ENCODE measurements around the gene NEMF.

NEMF gene

DNA sequence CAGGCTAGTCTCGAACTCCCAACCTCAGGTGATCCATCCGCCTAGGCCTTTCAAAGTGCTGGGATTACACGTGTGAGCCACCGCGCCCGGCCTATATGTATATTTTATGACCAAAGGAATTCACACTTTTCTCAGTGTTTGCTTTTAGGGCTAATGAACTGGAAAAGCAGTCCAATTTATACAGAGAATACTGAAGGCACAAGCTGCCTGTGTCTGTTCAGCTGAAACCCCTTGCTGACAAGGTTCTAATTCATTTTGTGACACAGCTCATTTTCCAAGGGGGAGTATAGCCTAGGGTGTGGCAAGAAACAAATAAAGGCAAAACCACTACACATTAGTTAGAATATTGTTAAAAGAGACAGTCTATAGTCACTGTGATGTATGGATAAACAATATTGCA is 18.3 kb upstream of the NEMF start:
- Histone ChIP-seq H4K91ac (ENCODE audit: low read length) (no peak overlapping the region), H3K4me3 (ENCODE audit: insufficient read depth in 1 of 2, low read depth in 1 of 2, low read length in 2 of 2) (no peak overlapping the region), H3K27me3 (ENCODE audit: control insufficient read depth in 1 of 2, insufficient read depth in 1 of 2, low read length in 2 of 2) (no peaks in the 10 kb centered on the region), H3K23ac (ENCODE audit: low read length in 2 of 2) (no peak overlapping the region), H2BK120ac (ENCODE audit: low read depth, low read length) (no peak overlapping the region), H4K8ac (ENCODE audit: low read length) (no peak overlapping the region), H3K9ac (ENCODE audit: low read length) (no peak overlapping the region), H3K9me3 (ENCODE audit: control insufficient read depth, low read length) (no peaks in the 10 kb centered on the region), H2BK15ac (ENCODE audit: low read depth, poor library complexity, severe bottlenecking) (no peak overlapping the region), H3K27ac (ENCODE audit: low read length, poor library complexity, severe bottlenecking) (no peak overlapping the region), H3K18ac (ENCODE audit: low read depth in 1 of 2, low read length in 2 of 2) (no peak overlapping the region), H2AFZ (ENCODE audit: low read depth, low read length) (no peak overlapping the region), H2AK5ac (ENCODE audit: low read length, severe bottlenecking) (no peak overlapping the region), H3K4ac (ENCODE audit: low read depth in 1 of 2, low read length in 2 of 2) (no peak overlapping the region), H3K79me1 (replicated peaks; ENCODE audit: low read length, poor library complexity, severe bottlenecking) (no peaks in the 10 kb centered on the region), H3K4me2 (ENCODE audit: low read length, poor library complexity, severe bottlenecking) (no peak overlapping the region), H3K14ac (ENCODE audit: low read length in 2 of 2) (no peak overlapping the region), H2BK12ac (ENCODE audit: low read length in 2 of 2) (no peak overlapping the region), H3K4me1 (ENCODE audit: control insufficient read depth, insufficient read depth, low read depth, low read length) (peaks cover 2% of the 10 kb centered on the region), H3K36me3 (ENCODE audit: control insufficient read depth in 1 of 2, insufficient read depth in 2 of 2, low read depth in 1 of 2, low read length in 2 of 2) (no peaks in the 10 kb centered on the region), H2BK5ac (ENCODE audit: low read depth, low read length, poor library complexity, severe bottlenecking) (no peak overlapping the region)
- DNase-seq, result no peak
- WGBS, result 100% methylated on average over 4 of the region's 6 CpGs

DNA sequence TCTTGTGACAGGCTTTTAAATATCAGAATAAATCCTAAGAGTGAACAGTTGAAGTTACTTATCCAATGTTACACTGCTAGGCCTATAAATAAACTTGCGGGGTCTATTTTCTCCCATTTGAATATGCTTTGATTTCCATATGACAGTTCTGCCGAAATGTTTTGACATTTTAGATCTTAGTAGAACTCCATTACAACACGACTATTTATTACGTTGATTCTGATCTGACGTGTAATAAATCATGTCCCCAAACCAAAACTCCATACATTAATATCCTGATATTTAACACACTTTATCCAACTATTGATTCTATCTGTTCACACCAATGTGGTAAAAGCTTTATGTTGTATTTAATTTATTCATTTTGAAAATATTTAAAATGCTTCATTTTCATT is 16.1 kb upstream of the NEMF start:
- Histone ChIP-seq H4K8ac (ENCODE audit: low read length) (no peak overlapping the region), H3K9me3 (ENCODE audit: control insufficient read depth, low read length) (no peaks in the 10 kb centered on the region), H3K18ac (ENCODE audit: low read depth in 1 of 2, low read length in 2 of 2) (no peak overlapping the region), H3K79me1 (replicated peaks; ENCODE audit: low read length, poor library complexity, severe bottlenecking) (peaks cover 3% of the 10 kb centered on the region), H2BK5ac (ENCODE audit: low read depth, low read length, poor library complexity, severe bottlenecking) (no peak overlapping the region), H2BK12ac (ENCODE audit: low read length in 2 of 2) (no peak overlapping the region), H2BK120ac (ENCODE audit: low read depth, low read length) (no peak overlapping the region), H3K4ac (ENCODE audit: low read depth in 1 of 2, low read length in 2 of 2) (no peak overlapping the region), H3K4me1 (ENCODE audit: control insufficient read depth, insufficient read depth, low read depth, low read length) (peaks cover 1% of the 10 kb centered on the region), H2BK15ac (ENCODE audit: low read depth, poor library complexity, severe bottlenecking) (no peak overlapping the region), H3K9ac (ENCODE audit: low read length) (peak overlapping the region; percentile 93), H3K27ac (ENCODE audit: low read length, poor library complexity, severe bottlenecking) (no peak overlapping the region), H3K36me3 (ENCODE audit: control insufficient read depth in 1 of 2, insufficient read depth in 2 of 2, low read depth in 1 of 2, low read length in 2 of 2) (no peaks in the 10 kb centered on the region), H3K23ac (ENCODE audit: low read length in 2 of 2) (no peak overlapping the region), H2AK5ac (ENCODE audit: low read length, severe bottlenecking) (no peak overlapping the region), H2AFZ (ENCODE audit: low read depth, low read length) (no peak overlapping the region), H3K14ac (ENCODE audit: low read length in 2 of 2) (no peak overlapping the region), H3K4me3 (ENCODE audit: insufficient read depth in 1 of 2, low read depth in 1 of 2, low read length in 2 of 2) (peak overlapping the region in 1 of 2 experiments; percentile 78), H3K27me3 (ENCODE audit: control insufficient read depth in 1 of 2, insufficient read depth in 1 of 2, low read length in 2 of 2) (no peaks in the 10 kb centered on the region), H4K91ac (ENCODE audit: low read length) (no peak overlapping the region), H3K4me2 (ENCODE audit: low read length, poor library complexity, severe bottlenecking) (peak overlapping the region; percentile 91)
- no peak for DNase-seq
- 91% methylated on average over 5 of the region's 5 CpGs for WGBS

DNA sequence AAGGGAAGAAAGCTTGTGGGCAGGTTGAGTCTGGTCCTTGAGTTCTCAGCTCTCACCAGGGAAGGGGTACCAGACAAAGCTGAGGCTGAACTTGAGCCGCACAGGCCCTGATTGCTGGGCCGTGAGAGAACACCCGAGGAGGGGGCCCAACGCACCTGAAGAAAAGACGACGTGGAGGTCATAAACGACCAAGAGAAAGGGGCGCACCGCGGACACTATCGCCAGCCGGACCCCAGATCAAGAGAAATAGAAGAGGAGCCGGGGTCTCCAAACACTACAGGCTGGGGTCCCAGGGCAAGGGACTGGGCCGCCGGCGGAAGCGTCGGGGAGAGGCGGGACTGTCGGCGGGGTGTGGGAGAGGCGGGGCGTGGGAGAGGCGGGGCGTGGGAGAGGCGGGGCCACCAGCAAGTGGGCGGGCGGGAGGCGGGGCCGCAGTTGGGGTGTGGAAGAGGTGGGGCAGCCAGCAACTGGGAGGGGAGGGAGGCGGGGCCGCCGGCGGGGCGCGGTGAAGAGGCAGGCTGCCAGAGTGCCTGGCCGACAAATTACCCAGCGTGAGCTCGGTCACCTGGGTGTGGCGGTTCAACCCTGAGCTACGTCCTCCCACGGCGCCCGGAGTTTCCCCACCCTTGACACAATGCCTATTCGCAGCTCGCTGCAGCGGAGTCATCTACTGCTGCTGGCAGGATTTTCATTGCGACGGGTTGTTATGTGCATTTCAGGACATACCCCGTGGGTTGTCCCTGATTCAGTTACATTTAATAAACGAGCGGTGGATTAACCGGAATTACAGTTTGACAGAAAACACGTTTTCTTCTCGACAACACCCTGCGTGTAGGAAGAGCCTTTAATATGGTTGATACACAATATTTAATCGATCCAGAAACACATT is 15.5 kb upstream of the NEMF start:
- WGBS, result 3% methylated on average over 44 of the region's 57 CpGs
- Histone ChIP-seq H2BK5ac (ENCODE audit: low read depth, low read length, poor library complexity, severe bottlenecking) (no peak overlapping the region), H2AK5ac (ENCODE audit: low read length, severe bottlenecking) (no peak overlapping the region), H3K79me1 (replicated peaks; ENCODE audit: low read length, poor library complexity, severe bottlenecking) (peaks cover 3% of the 10 kb centered on the region), H3K27me3 (ENCODE audit: control insufficient read depth in 1 of 2, insufficient read depth in 1 of 2, low read length in 2 of 2) (no peaks in the 10 kb centered on the region), H2BK120ac (ENCODE audit: low read depth, low read length) (peak overlapping the region; percentile 64), H3K4me3 (ENCODE audit: insufficient read depth in 1 of 2, low read depth in 1 of 2, low read length in 2 of 2) (peak overlapping the region; percentile 65 to 78), H4K8ac (ENCODE audit: low read length) (peak overlapping the region; percentile 92), H2BK15ac (ENCODE audit: low read depth, poor library complexity, severe bottlenecking) (peak overlapping the region; percentile 52), H3K36me3 (ENCODE audit: control insufficient read depth in 1 of 2, insufficient read depth in 2 of 2, low read depth in 1 of 2, low read length in 2 of 2) (no peaks in the 10 kb centered on the region), H3K18ac (ENCODE audit: low read depth in 1 of 2, low read length in 2 of 2) (peak overlapping the region; percentile 91 to 96), H3K4me2 (ENCODE audit: low read length, poor library complexity, severe bottlenecking) (peak overlapping the region; percentile 91), H2AFZ (ENCODE audit: low read depth, low read length) (peak overlapping the region; percentile 60), H3K4ac (ENCODE audit: low read depth in 1 of 2, low read length in 2 of 2) (peak overlapping the region; percentile 2 to 46), H3K23ac (ENCODE audit: low read length in 2 of 2) (no peak overlapping the region), H4K91ac (ENCODE audit: low read length) (peak overlapping the region; percentile 68), H3K9ac (ENCODE audit: low read length) (peak overlapping the region; percentile 93), H3K14ac (ENCODE audit: low read length in 2 of 2) (peak overlapping the region in 1 of 2 experiments; percentile 97), H3K27ac (ENCODE audit: low read length, poor library complexity, severe bottlenecking) (peak overlapping the region; percentile 51), H2BK12ac (ENCODE audit: low read length in 2 of 2) (no peak overlapping the region), H3K9me3 (ENCODE audit: control insufficient read depth, low read length) (no peaks in the 10 kb centered on the region), H3K4me1 (ENCODE audit: control insufficient read depth, insufficient read depth, low read depth, low read length) (peaks cover 1% of the 10 kb centered on the region)
- peak; percentile 95 for DNase-seq

DNA sequence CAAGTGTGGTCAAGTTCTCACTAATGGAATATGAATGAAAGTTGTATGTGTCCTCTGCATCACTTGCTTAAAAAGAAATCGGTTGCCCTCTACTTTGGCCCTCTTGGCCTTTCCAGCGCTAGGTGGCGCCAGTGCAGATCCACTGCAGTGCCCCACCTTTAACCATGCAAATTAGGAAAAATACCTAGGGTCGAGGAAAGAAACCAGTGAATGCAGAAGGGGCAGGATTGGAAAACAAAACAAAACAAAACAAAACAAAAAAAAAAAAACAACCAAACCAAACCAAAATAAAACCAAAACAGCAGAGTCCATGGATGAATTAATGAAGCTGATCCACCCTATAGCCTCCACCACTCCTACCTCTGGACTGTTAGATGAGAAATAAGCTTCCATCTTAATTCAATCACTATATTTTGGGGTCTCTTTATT is 12.9 kb upstream of the NEMF start:
- Histone ChIP-seq H4K91ac (ENCODE audit: low read length) (no peak overlapping the region), H3K18ac (ENCODE audit: low read depth in 1 of 2, low read length in 2 of 2) (no peak overlapping the region), H4K8ac (ENCODE audit: low read length) (no peak overlapping the region), H3K23ac (ENCODE audit: low read length in 2 of 2) (no peak overlapping the region), H3K4ac (ENCODE audit: low read depth in 1 of 2, low read length in 2 of 2) (no peak overlapping the region), H2BK120ac (ENCODE audit: low read depth, low read length) (no peak overlapping the region), H3K9me3 (ENCODE audit: control insufficient read depth, low read length) (no peaks in the 10 kb centered on the region), H3K27ac (ENCODE audit: low read length, poor library complexity, severe bottlenecking) (no peak overlapping the region), H2AFZ (ENCODE audit: low read depth, low read length) (no peak overlapping the region), H2BK12ac (ENCODE audit: low read length in 2 of 2) (no peak overlapping the region), H3K14ac (ENCODE audit: low read length in 2 of 2) (no peak overlapping the region), H2BK15ac (ENCODE audit: low read depth, poor library complexity, severe bottlenecking) (no peak overlapping the region), H3K4me1 (ENCODE audit: control insufficient read depth, insufficient read depth, low read depth, low read length) (peaks cover 3% of the 10 kb centered on the region), H3K79me1 (replicated peaks; ENCODE audit: low read length, poor library complexity, severe bottlenecking) (peaks cover 3% of the 10 kb centered on the region), H3K36me3 (ENCODE audit: control insufficient read depth in 1 of 2, insufficient read depth in 2 of 2, low read depth in 1 of 2, low read length in 2 of 2) (no peaks in the 10 kb centered on the region), H3K9ac (ENCODE audit: low read length) (peak overlapping the region; percentile 62), H2AK5ac (ENCODE audit: low read length, severe bottlenecking) (no peak overlapping the region), H3K4me3 (ENCODE audit: insufficient read depth in 1 of 2, low read depth in 1 of 2, low read length in 2 of 2) (no peak overlapping the region), H3K4me2 (ENCODE audit: low read length, poor library complexity, severe bottlenecking) (no peak overlapping the region), H3K27me3 (ENCODE audit: control insufficient read depth in 1 of 2, insufficient read depth in 1 of 2, low read length in 2 of 2) (no peaks in the 10 kb centered on the region), H2BK5ac (ENCODE audit: low read depth, low read length, poor library complexity, severe bottlenecking) (no peak overlapping the region)
- DNase-seq, result peak; percentile 71
- WGBS, result 0% methylated on average over 4 of the region's 4 CpGs
